Uterus (tissue), 4 donors: ENCODE measurements around the gene PACS1. TPM values are rescaled to one million over a fixed set of nuclear protein-coding genes. Genes with fewer than 3 reads are reported as not detected.
"Not testable (repeated sequence)": the region's sequence is repeated elsewhere in the genome, so short reads cannot be mapped to it uniquely, and the experiment has no call there.

Source experiments
- DNase-seq, 2 donors: peaks; one replicate each; pipeline ENCODE4 v3.0.0-alpha.2; 2019 to 2020
- H3K27ac ChIP-seq, 2 donors: fragments of 200-600 bp; sonication (generic); 1 replicate in 1 of 2; 2 replicates in 1 of 2; pipeline ENCODE4 v1.5.1; 2016 to 2018
- H3K27me3 ChIP-seq, 2 donors: fragments of 200-600 bp; sonication (generic); one replicate each; pipeline ENCODE4 v1.5.1; 2018 to 2019; ENCODE audit warnings: control low read depth in 1 of 2
- H3K36me3 ChIP-seq, 2 donors: fragments of 200-600 bp; sonication (generic); one replicate each; pipeline ENCODE4 v1.5.1; 2019; ENCODE audit warnings: control low read depth in 1 of 2
- H3K4me1 ChIP-seq, 2 donors: fragments of 200-600 bp; sonication (generic); one replicate each; pipeline ENCODE4 v1.5.1; 2018 to 2019; ENCODE audit warnings: control low read depth in 1 of 2
- H3K4me3 ChIP-seq, 2 donors: fragments of 200-600 bp; sonication (generic); 1 replicate in 1 of 2; 2 replicates in 1 of 2; pipeline ENCODE4 v1.5.1; 2018 to 2019; ENCODE audit warnings: mild to moderate bottlenecking in 1 of 2
- H3K9me3 ChIP-seq, 2 donors: fragments of 200-600 bp; sonication (generic); one replicate each; pipeline ENCODE4 v1.5.1; 2019; ENCODE audit warnings: control low read depth in 1 of 2
- POLR2A ChIP-seq, 2 donors: fragments of 450-650 bp; IDR thresholded peaks; one replicate each; pipeline ENCODE4 v1.6.1; 2016; ENCODE audit warnings: antibody characterized with exemption in 2 of 2, mild to moderate bottlenecking in 1 of 2, moderate library complexity in 1 of 2
- intact Hi-C: fragments of 100-400 bp; cut with DNase I; formaldehyde crosslinking; loops from one replicate; pipeline ENCODE4 v1.15.1; 2023; ENCODE audit warnings: low total_unique reads
- total RNA-seq, 4 donors: library from RNA; depleted of rRNA in 3 of 4; stranded (reverse); fragments of >200 nt in 3 of 4; gene quantifications; one replicate each; pipeline versions ENCODE4 v1.1.0 to v1.2.4, GENCODE V29; 2014 to 2023
- TF ChIP-seq, protein P1 (sequence below), 4 experiments: fragments of 200-600 bp in 2 of 4; fragments of 450-650 bp in 2 of 4; sonication (generic) in 2 of 4; IDR thresholded peaks; one replicate each; pipeline ENCODE4 v1.5.1; 2016 to 2019; ENCODE audit warnings: antibody characterized with exemption in 4 of 4, mild to moderate bottlenecking in 2 of 4, moderate library complexity in 1 of 4
- donor health status: DM: yes; HTN: yes; CAD: no.

PACS1 gene
- total RNA-seq, 4 donors from 2014 or later, result 2.9 to 79.2 (median 57.2) TPM

DNA sequence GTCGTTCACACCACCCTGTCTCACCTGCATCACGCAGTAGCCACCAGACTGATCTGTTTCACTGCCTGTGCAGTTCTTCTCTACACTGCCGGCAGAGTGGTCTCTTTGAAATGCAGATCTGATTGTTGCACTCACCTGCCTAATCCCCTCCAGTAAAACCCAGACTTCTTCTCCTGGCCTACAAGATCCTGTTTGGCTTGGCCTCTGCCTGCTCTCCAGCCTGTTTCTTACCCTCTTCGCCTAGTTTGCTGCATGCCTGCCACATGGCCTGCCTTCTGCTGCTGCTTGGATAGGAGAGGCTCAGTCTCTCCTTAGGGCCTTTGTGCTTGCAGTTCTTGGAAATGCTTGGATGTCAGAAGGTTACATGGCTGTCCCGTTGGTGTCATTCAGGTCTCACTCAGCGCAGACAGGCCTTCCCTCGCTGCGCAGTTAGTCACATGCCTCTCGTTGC, 42.0 kb downstream of the PACS1 start:
- H3K27ac ChIP-seq, result no peak overlapping the region
- no peak for DNase-seq
- H3K36me3 ChIP-seq, result no peaks in the 10 kb centered on the region
- H3K4me3 ChIP-seq, result no peak overlapping the region
- TF ChIP-seq POLR2A (IDR thresholded peaks at IDR 0.05), result no peak
- TF ChIP-seq, protein P1, sequence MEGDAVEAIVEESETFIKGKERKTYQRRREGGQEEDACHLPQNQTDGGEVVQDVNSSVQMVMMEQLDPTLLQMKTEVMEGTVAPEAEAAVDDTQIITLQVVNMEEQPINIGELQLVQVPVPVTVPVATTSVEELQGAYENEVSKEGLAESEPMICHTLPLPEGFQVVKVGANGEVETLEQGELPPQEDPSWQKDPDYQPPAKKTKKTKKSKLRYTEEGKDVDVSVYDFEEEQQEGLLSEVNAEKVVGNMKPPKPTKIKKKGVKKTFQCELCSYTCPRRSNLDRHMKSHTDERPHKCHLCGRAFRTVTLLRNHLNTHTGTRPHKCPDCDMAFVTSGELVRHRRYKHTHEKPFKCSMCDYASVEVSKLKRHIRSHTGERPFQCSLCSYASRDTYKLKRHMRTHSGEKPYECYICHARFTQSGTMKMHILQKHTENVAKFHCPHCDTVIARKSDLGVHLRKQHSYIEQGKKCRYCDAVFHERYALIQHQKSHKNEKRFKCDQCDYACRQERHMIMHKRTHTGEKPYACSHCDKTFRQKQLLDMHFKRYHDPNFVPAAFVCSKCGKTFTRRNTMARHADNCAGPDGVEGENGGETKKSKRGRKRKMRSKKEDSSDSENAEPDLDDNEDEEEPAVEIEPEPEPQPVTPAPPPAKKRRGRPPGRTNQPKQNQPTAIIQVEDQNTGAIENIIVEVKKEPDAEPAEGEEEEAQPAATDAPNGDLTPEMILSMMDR (IDR thresholded peaks at IDR 0.05), result no peak
- no peaks in the 10 kb centered on the region for H3K27me3 ChIP-seq
- no peaks in the 10 kb centered on the region for H3K9me3 ChIP-seq
- intact Hi-C loops, result no loop called here
- H3K4me1 ChIP-seq, result no peaks in the 10 kb centered on the region

DNA sequence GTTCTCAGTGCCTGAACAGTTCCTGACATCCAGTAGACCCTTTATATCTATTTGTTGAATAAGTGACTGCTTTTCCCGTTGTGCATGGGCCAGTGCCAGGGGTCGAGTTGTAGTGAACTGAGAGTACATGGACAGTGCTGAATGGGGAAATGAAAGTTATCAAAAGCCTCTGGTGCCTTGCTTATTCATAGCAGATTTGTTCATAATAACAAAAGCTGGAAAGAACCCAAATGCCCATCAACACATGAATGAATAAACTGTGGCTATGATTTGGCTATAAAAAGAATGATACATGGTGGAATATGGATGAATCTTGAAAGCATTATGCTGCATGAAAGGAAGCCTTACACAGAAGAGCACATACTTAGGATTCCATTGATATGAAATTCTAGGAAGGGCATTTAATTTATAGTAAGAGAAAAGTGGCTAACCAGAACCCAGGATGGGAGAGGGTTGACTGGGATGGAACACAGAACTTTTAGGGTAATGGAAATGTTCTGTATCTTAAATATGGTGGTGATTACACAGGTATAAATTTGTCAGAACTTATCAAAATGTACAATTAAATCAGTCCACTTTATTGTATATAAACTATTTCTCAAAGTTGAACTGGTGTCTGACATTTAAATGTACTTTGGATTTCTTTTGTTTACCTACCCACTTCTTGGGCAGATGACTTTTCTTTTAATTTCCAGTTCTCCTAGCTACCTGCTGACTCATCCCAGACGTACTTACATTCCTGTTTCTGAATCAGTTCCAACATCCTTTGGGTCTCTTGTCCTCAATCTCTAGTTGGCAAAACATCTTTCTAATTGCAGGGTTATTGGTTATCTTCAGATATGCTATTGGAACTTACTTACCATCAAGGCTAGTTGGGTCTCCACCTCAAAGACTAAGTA, 42.8 kb downstream of the PACS1 start:
- Histone ChIP-seq H3K9me3 (no peaks in the 10 kb centered on the region), H3K27ac (no peak overlapping the region), H3K4me1 (no peaks in the 10 kb centered on the region)

DNA sequence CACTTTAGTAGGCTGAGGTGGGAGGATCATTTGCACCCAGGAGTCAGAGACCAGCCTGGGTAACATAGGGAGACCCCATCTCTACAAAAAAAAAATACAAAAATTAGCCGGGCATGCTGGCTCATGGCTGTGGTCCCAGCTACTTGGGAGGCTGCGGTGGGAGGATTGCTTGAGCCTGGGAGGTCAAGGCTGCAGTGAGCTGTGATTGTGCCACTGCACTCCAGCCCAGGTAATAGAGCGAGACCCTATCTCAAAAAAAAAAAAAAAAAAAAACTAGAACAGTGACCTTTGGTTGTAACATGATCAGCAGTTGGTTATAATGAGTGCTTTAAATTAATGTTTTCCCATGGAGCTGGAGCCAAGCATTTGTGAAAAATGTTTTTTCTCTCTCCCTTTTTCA, 44.9 kb downstream of the PACS1 start:
- intact Hi-C loops, H3K4me1 ChIP-seq, H3K36me3 ChIP-seq, H3K9me3 ChIP-seq, H3K27ac ChIP-seq, H3K4me3 ChIP-seq, H3K27me3 ChIP-seq, DNase-seq: not testable (repeated sequence)

More for the DNA sequence above, 42.8 kb downstream of the PACS1 start:
- Histone ChIP-seq H3K4me3 (no peak overlapping the region), H3K27me3 (no peaks in the 10 kb centered on the region), H3K36me3 (no peaks in the 10 kb centered on the region)
- intact Hi-C loops, result no loop called here
- no peak for DNase-seq
- TF ChIP-seq, protein P1 (IDR thresholded peaks at IDR 0.05), result no peak

DNA sequence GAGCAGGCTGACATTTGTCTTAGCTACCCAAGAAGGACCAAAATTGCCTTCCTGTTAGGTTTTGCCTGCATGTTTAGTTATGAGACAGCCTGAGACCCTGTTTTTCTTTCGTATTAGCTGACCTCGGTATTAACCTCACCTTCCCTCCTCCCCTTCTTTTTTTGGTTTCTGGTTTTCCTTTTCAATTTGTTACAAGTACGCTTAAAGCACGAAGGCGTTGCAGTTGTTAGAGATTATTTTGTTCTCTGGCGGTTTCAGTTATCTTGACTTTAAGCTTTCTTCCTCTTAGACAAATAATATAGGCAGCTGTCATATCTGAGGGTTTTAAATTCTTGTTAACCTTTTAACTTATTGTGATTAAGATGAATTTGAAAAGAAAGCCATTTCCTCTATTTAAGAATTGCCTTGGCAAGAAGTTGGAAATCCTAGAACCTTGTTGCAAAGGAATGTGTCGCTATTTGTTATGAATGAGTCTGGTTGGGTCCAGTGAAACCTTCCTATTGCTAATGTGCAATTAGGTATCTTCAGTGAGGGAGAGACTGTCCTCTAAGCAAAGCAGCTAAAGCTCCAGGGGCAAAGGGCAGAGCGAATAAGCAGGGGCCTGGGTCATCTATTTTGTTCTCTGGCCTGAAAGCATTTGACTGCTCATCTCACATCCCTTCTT, 45.7 kb downstream of the PACS1 start:
- Histone ChIP-seq H3K27me3 (no peaks in the 10 kb centered on the region), H3K27ac (no peak overlapping the region), H3K36me3 (no peaks in the 10 kb centered on the region), H3K4me3 (no peak overlapping the region), H3K9me3 (no peaks in the 10 kb centered on the region), H3K4me1 (peaks cover 0 to 7% of the 10 kb centered on the region in 2 donors)
- intact Hi-C loops, result no loop called here
- TF ChIP-seq, protein P1 (IDR thresholded peaks at IDR 0.05), result no peak
- no peak for TF ChIP-seq POLR2A (IDR thresholded peaks at IDR 0.05)
- no peak for DNase-seq

DNA sequence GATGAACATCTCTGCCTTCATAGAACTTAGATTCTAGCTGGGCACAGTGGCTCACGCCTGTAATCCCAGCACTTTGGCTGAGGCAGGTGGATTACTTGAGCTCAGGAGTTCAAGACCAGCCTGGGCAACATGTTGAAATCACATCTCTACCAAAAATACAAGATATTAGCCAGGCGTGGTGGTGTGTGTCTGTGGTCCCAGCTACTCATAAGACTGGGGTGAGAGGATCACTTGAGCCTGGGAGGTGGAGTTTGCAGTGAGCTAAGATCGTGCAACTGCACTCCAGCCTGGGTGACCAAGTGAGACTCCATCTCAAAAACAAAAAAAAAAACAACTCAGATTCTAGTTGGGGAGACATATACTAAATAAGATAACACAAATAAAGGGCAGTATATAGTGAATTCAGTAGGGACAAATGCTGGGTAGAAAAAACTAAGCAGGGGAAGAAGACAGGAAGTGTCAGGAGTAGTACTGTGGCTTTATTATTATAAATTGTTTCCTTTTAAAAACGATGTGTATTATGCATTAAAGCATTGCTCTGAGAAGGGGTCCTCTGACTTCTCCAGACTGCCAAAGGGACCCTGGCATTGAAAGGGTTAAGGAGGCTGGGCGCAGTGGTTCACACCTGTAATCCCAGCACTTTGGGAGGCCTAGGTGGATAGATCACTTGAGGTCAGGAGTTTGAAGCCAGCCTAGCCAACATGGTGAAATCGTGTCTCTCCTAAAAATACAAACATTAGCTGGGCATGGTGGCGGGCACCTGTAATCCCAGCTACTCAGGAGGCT, 46.7 kb downstream of the PACS1 start:
- intact Hi-C loops, result no loop called here
- Histone ChIP-seq H3K9me3 (no peaks in the 10 kb centered on the region), H3K27me3 (no peaks in the 10 kb centered on the region), H3K4me3 (no peak overlapping the region), H3K27ac (no peak overlapping the region), H3K36me3 (no peaks in the 10 kb centered on the region), H3K4me1 (peaks cover 0 to 7% of the 10 kb centered on the region in 2 donors)
- TF ChIP-seq, protein P1 (IDR thresholded peaks at IDR 0.05), result no peak
- TF ChIP-seq POLR2A (IDR thresholded peaks at IDR 0.05), result no peak
- no peak for DNase-seq
